AG09319 (cell line): Measurements from ENCODE around the gene MEFV.

Source experiments
- DNase-seq: peaks from one replicate; pipeline ENCODE4 v3.0.0-alpha.2; 2010; ENCODE audit warnings: low read depth; ENCODE audit errors: extremely low read depth
- TF ChIP-seq, protein P1 (sequence below): IDR thresholded peaks from 2 replicates; pipeline ENCODE4 v1.5.1; 2011; ENCODE audit warnings: low read depth, mild to moderate bottlenecking, inconsistent platforms, low read length, moderate library complexity

The MEFV gene, protein sequence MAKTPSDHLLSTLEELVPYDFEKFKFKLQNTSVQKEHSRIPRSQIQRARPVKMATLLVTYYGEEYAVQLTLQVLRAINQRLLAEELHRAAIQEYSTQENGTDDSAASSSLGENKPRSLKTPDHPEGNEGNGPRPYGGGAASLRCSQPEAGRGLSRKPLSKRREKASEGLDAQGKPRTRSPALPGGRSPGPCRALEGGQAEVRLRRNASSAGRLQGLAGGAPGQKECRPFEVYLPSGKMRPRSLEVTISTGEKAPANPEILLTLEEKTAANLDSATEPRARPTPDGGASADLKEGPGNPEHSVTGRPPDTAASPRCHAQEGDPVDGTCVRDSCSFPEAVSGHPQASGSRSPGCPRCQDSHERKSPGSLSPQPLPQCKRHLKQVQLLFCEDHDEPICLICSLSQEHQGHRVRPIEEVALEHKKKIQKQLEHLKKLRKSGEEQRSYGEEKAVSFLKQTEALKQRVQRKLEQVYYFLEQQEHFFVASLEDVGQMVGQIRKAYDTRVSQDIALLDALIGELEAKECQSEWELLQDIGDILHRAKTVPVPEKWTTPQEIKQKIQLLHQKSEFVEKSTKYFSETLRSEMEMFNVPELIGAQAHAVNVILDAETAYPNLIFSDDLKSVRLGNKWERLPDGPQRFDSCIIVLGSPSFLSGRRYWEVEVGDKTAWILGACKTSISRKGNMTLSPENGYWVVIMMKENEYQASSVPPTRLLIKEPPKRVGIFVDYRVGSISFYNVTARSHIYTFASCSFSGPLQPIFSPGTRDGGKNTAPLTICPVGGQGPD

DNA sequence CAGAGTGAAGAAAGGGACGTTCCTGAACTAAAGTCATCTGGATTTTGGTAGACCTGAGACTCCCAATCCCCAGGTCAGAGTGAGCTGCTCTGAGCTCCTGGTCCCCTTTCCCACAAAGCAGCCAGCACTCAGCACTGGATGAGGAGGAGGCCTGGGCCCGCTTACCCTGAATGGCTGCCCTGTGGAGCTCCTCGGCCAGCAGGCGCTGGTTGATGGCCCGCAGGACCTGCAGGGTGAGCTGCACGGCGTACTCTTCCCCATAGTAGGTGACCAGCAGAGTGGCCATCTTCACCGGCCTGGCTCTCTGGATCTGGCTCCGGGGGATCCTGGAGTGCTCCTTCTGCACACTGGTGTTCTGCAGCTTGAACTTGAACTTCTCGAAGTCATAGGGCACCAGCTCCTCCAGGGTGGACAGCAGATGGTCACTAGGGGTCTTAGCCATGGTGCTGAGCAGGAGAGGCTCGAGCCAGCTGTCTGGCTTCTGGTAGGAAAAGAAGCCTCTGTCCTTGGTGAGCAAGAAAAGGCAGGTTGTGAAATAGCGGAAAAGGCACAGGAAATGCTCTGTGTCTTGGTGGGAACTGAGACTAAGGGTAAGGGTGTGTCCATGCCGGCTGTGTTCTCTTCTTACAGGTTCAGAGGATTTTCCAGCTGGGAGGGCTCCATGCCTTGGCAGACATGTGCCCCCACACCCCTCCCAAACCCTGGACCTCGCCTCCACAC lies at the start of gene MEFV:
Gene MEFV (minus strand): TSS at position 488 of the 720 bp plus-strand sequence. CDS start 46 bp downstream, at position 442.
- no peak for DNase-seq
- TF ChIP-seq, protein P1, sequence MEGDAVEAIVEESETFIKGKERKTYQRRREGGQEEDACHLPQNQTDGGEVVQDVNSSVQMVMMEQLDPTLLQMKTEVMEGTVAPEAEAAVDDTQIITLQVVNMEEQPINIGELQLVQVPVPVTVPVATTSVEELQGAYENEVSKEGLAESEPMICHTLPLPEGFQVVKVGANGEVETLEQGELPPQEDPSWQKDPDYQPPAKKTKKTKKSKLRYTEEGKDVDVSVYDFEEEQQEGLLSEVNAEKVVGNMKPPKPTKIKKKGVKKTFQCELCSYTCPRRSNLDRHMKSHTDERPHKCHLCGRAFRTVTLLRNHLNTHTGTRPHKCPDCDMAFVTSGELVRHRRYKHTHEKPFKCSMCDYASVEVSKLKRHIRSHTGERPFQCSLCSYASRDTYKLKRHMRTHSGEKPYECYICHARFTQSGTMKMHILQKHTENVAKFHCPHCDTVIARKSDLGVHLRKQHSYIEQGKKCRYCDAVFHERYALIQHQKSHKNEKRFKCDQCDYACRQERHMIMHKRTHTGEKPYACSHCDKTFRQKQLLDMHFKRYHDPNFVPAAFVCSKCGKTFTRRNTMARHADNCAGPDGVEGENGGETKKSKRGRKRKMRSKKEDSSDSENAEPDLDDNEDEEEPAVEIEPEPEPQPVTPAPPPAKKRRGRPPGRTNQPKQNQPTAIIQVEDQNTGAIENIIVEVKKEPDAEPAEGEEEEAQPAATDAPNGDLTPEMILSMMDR, result no peak

DNA sequence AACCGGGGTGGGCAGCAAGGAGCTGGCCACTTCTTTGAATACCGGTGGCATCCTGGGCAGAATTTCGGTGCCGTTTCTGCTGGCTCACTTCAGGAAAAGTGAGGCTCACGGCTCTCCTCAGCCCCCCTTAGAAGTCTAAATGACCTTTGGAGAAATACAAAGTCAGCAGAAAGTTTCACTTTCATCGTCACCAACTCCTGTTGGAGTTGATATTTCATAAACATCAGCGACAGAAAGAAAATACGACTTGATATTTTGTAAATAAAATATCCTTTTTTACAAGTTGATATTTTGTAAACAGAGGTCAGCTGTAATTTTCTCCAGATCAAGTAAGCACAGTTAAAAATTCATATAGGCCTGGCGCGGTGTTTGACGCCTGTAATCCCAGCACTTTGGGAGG lies 49.6 kb upstream of the MEFV start:
- no peak for DNase-seq
- TF ChIP-seq, protein P1, result no peak

DNA sequence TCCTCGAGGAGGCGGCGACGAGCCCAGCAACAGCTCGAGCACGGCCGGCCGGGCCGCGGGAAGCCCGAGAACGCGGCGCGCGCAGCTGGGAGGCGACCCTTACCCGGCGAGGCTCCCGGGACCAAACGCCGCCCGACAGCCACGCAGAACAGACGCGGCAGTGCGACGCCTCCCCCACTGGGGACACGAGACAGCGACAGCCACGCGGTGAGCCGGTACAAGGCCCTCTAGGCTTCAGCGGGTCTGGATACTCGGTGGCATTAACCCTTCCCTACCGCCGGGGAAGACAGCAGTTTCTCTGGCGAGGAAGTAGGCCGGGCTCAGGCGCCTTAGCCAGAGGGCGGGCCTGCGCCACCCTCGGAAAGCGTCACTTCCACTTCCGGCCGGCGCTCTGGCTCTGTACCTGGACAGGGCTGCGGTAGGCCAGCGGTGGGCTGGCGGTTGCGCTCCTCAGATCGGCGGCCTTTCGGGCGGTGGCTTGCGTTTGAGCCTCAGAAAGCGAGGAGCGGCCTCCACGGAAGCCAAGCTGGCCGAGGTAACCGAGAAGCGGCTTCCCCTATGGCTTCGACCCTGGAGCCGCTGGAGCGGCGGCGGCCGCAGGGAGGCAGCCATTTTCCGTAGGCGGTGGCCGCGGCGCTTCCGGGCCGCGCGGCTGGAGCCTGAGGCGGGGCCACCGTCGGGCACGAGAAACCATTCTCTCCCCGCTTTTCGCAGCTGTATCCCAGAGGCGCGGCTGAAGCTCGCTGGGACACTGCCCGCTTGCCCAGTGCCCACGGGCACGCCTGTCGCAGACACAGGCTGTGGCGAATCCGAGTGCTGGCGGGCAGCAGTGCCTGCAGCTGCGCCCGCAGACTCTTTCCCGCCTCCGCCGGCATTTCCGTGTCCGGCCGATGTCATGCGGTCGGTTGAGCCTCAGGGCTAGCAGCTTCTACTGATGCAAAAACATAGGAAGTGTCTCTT lies 49.0 kb upstream of the MEFV start, which contains the start of the genes TIGD7 and ZNF75A:
Gene TIGD7 (minus strand): TSS at position 322 of the 960 bp plus-strand sequence. CDS start 4,816 bp downstream, outside the sequence.
Gene ZNF75A (plus strand): TSS at position 389 of the 960 bp plus-strand sequence. CDS start 2,932 bp downstream, outside the sequence.
- TF ChIP-seq, protein P1, result peak; percentile 7
- peak; percentile 68 for DNase-seq

DNA sequence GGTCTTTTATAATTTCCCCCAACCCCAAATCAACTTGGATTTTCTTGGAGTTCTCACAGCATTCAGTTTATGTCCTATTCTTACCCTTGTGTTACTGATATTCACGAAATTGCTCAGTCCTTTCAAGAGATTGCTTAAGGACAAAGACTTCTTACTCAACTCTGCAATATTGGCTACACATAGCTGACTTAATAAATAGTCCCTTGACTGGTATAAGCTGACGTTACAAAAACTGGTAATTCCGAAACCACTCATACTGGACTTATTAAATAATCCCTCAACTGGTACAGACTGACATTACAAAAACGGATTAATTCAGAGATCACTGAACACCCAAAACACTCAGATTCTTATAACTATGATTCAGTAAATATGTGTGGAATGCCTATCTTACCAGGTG lies 47.9 kb upstream of the MEFV start:
- TF ChIP-seq, protein P1, result no peak
- no peak for DNase-seq

DNA sequence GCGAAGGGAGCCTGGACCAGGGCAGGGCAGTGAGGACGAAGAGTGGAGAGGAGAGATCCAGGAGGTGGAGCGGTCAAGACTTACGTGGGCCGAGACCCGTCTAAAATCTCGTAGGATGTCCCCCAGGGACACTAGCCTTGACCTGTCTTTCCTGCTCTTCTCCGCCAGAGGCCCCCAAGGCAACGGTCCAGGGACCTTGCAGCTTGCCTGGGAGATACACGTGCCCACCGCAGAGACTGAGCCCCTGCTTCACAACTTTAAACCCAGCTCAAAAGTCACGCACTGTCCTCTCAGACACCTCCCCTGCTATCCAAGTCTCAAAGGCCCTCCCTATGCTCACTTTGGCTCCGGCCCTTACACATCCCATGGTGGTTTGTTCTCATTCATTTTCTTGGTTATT lies 39.4 kb upstream of the MEFV start:
- no peak for DNase-seq
- TF ChIP-seq, protein P1, result no peak

DNA sequence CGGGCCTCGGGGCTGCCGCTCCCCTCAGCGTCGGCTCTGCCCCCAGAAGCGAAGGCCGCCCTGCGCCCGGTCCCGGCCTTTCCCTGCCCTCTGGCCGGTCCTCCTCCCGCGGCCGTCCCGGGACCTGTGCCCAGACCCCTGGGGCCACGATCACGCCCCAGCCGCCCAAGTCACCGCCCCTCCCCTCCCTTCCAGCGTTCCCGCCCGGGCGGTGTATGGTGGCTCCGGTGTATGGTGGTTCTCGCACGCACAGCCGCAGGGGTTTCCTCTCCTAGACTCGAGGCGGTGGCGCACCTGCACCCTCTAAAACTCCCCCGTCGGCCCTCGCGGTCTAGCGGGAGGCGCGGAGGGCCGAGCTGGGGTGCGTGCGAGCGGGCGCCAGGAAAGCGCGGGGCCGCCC lies 38.8 kb upstream of the MEFV start:
- TF ChIP-seq, protein P1, result no peak

More for the DNA sequence above, 38.8 kb upstream of the MEFV start:
- no peak for DNase-seq
